ENCODE data around the gene E2F7.

E2F7 gene

DNA sequence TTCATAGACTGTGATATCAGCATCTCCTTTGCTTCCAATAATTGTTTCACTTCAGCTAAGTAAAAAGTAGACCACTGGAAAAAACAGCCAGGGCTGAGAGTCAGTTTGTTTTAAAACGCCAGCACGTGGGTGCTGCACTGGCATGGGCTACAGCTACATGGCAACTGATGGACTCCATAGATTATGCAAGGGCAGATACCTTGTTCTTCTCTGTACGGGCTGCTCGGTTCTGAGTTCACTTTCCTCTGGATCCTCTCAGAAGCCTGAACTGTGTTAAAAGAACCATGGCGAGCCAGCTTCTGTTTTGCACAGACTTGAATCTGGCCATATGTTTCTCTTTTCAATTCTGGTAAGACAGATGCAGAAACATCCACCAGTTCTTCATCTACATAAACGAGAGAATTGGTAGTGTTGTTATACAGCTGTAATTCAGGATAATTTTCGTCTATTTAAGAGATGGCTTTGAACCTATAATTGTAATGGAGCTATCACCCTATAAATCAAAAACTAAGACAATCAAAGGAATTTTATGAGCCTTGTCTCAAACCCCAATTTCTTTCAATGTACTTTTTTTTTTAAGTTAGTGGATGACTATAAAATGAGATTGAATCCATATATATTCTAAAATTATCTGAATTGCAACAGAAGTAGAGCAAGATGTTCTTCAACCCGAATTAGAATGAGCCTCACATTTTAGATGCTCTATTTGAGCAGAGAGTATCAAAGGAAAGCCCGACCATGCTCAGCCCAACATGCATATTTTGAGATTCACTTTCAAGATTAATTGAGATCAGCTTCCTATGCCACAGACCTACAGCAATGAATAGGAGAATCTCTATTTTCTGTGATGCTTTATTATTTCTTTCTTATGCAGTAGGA, 31.5 kb downstream of the E2F7 start:
- Mint-ChIP-seq H3K4me3 (no peak overlapping the region), H3K27ac (ENCODE audit: low read depth) (no peak overlapping the region), H3K4me1 (peaks cover 11% of the 10 kb centered on the region), H3K36me3 (ENCODE audit: insufficient read depth) (no peaks in the 10 kb centered on the region), H3K27me3 (no peaks in the 10 kb centered on the region), H3K9me3 (peaks cover 7% of the 10 kb centered on the region)
- ATAC-seq (replicated peaks; ENCODE audit: extremely low read depth, poor library complexity, severe bottlenecking) = no peak
- DNase-seq (ENCODE audit: low spot score in 2 of 2) = no peak

GRCh38 chr12:77032406-77032805, 33.0 kb downstream of the E2F7 start:
- no peak overlapping the region for H3K4me3 Mint-ChIP-seq
- peak overlapping the region; percentile 79 for H3K27ac Mint-ChIP-seq (ENCODE audit: low read depth)
- peak; percentile 36 for ATAC-seq (replicated peaks; ENCODE audit: extremely low read depth, poor library complexity, severe bottlenecking)
- H3K27me3 Mint-ChIP-seq = no peaks in the 10 kb centered on the region
- H3K4me1 Mint-ChIP-seq = peaks cover 11% of the 10 kb centered on the region
- peaks cover 2% of the 10 kb centered on the region for H3K9me3 Mint-ChIP-seq
- no peak for DNase-seq (ENCODE audit: low spot score in 2 of 2)
- H3K36me3 Mint-ChIP-seq (ENCODE audit: insufficient read depth) = no peaks in the 10 kb centered on the region

DNA sequence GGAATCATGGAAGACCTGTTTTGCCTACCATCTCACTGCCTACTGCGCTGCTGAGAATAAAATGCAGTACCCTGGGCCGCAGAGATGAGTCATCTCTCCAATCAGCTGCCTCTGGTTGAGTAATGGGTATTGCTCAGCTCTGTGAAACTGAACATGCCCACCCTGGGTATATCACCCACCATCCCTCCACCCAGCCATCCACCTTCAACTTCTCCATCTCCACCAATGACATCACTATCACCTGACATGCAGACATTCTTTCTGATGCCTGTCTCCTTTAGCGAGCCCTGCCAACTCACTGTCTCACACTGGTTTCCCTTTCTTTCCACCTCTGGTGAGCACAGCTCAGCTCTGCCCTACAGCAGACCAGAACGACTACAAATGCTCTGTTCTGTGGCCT, 33.6 kb downstream of the E2F7 start:
- no peak for DNase-seq (ENCODE audit: low spot score in 2 of 2)
- Mint-ChIP-seq H3K36me3 (ENCODE audit: insufficient read depth) (no peaks in the 10 kb centered on the region), H3K4me1 (peaks cover 11% of the 10 kb centered on the region), H3K27me3 (no peaks in the 10 kb centered on the region), H3K27ac (ENCODE audit: low read depth) (peak overlapping the region; percentile 79), H3K4me3 (no peak overlapping the region), H3K9me3 (no peaks in the 10 kb centered on the region)
- ATAC-seq (replicated peaks; ENCODE audit: extremely low read depth, poor library complexity, severe bottlenecking) = peak; percentile 56

DNA sequence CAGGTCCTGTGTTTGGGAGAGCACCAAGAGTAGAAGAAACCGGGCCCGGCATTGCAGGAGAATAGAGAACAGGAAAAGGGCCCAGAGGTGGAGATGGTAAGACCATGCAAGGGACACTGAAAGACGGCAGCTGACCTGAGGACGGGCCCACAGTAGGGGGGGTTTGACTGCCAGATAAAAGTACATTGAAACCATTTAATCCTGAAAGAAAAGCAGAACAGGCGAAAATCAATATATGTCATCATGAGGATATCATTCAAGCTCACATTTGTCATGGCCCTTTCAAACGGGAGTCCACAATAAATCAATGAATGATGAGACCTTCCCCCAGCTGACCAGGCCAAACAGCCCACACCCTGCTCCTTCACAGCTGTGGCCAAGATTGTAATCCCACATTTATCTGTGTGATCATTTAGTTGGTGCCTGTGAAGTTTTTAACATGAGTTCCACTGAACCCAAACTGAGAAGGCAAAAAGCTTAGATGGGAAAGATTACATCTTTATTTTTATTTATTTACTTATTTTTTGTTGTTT, 39.5 kb downstream of the E2F7 start:
- Mint-ChIP-seq H3K4me3 (no peak overlapping the region), H3K27ac (ENCODE audit: low read depth) (no peak overlapping the region), H3K4me1 (no peaks in the 10 kb centered on the region), H3K9me3 (no peaks in the 10 kb centered on the region), H3K27me3 (no peaks in the 10 kb centered on the region), H3K36me3 (ENCODE audit: insufficient read depth) (no peaks in the 10 kb centered on the region)
- DNase-seq (ENCODE audit: low spot score in 2 of 2) (no peak), ATAC-seq (replicated peaks; ENCODE audit: extremely low read depth, poor library complexity, severe bottlenecking) (no peak)

- Mint-ChIP-seq H3K4me1 (no peaks in the 10 kb centered on the region), H3K27me3 (no peaks in the 10 kb centered on the region), H3K36me3 (ENCODE audit: insufficient read depth) (no peaks in the 10 kb centered on the region), H3K27ac (ENCODE audit: low read depth) (no peak overlapping the region), H3K4me3 (no peak overlapping the region), H3K9me3 (no peaks in the 10 kb centered on the region)
- ATAC-seq (replicated peaks; ENCODE audit: extremely low read depth, poor library complexity, severe bottlenecking) (no peak), DNase-seq (ENCODE audit: low spot score in 2 of 2) (no peak)
These were observed 41.9 kb downstream of the E2F7 start for GRCh38 chr12:77023501-77023900.

- no peaks in the 10 kb centered on the region for H3K4me1 Mint-ChIP-seq
- no peaks in the 10 kb centered on the region for H3K27me3 Mint-ChIP-seq
- H3K4me3 Mint-ChIP-seq = no peak overlapping the region
- H3K9me3 Mint-ChIP-seq = no peaks in the 10 kb centered on the region
- H3K36me3 Mint-ChIP-seq (ENCODE audit: insufficient read depth) = no peaks in the 10 kb centered on the region
- DNase-seq (ENCODE audit: low spot score in 2 of 2) = no peak
- no peak for ATAC-seq (replicated peaks; ENCODE audit: extremely low read depth, poor library complexity, severe bottlenecking)
- H3K27ac Mint-ChIP-seq (ENCODE audit: low read depth) = no peak overlapping the region
These were observed 45.4 kb downstream of the E2F7 start for GRCh38 chr12:77019920-77020319.

GRCh38 chr12:77016606-77017005, 48.8 kb downstream of the E2F7 start:
- no peaks in the 10 kb centered on the region for H3K9me3 Mint-ChIP-seq
- H3K36me3 Mint-ChIP-seq (ENCODE audit: insufficient read depth) = no peaks in the 10 kb centered on the region
- no peak for DNase-seq (ENCODE audit: low spot score in 2 of 2)
- H3K27me3 Mint-ChIP-seq = no peaks in the 10 kb centered on the region
- no peak for ATAC-seq (replicated peaks; ENCODE audit: extremely low read depth, poor library complexity, severe bottlenecking)
- H3K4me3 Mint-ChIP-seq = no peak overlapping the region
- H3K27ac Mint-ChIP-seq (ENCODE audit: low read depth) = no peak overlapping the region
- H3K4me1 Mint-ChIP-seq = no peaks in the 10 kb centered on the region

DNA sequence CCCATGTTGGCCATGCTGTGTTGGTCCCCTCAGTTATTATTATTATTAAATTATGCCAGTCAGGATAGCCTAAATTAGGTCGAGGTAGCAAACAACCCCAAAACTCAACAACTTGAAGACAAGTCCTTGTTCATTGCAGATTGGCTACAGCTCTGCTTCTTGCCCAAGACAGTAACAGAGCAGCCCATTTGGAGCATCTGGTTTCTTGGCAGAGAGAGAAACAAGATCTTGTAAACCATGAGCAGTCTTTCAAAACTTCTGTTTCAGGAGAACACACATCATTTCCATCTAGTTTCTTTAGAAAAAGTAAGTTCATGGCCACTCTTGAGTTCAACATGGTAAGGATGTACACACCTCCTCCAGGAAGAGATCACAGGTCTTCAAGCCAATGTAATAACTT, 52.3 kb downstream of the E2F7 start:
- DNase-seq (ENCODE audit: low spot score in 2 of 2) = no peak
- H3K4me3 Mint-ChIP-seq = no peak overlapping the region
- peaks cover 2% of the 10 kb centered on the region for H3K36me3 Mint-ChIP-seq (ENCODE audit: insufficient read depth)
- no peaks in the 10 kb centered on the region for H3K9me3 Mint-ChIP-seq
- H3K27me3 Mint-ChIP-seq = peaks cover 24% of the 10 kb centered on the region
- H3K27ac Mint-ChIP-seq (ENCODE audit: low read depth) = no peak overlapping the region
- no peak for ATAC-seq (replicated peaks; ENCODE audit: extremely low read depth, poor library complexity, severe bottlenecking)
- H3K4me1 Mint-ChIP-seq = peaks cover 6% of the 10 kb centered on the region

- H3K9me3 Mint-ChIP-seq = no peaks in the 10 kb centered on the region
- H3K4me1 Mint-ChIP-seq = peaks cover 6% of the 10 kb centered on the region
- ATAC-seq (replicated peaks; ENCODE audit: extremely low read depth, poor library complexity, severe bottlenecking) (peak; percentile 73), DNase-seq (ENCODE audit: low spot score in 2 of 2) (peak; percentile 19 to 37)
- no peak overlapping the region for H3K27ac Mint-ChIP-seq (ENCODE audit: low read depth)
- H3K36me3 Mint-ChIP-seq (ENCODE audit: insufficient read depth) = peaks cover 2% of the 10 kb centered on the region
- no peak overlapping the region for H3K4me3 Mint-ChIP-seq
- H3K27me3 Mint-ChIP-seq = peaks cover 37% of the 10 kb centered on the region
These were observed 54.4 kb downstream of the E2F7 start for GRCh38 chr12:77010691-77011548.

- H3K4me1 Mint-ChIP-seq = peaks cover 6% of the 10 kb centered on the region
- H3K36me3 Mint-ChIP-seq (ENCODE audit: insufficient read depth) = peaks cover 2% of the 10 kb centered on the region
- no peak for ATAC-seq (replicated peaks; ENCODE audit: extremely low read depth, poor library complexity, severe bottlenecking)
- H3K9me3 Mint-ChIP-seq = no peaks in the 10 kb centered on the region
- H3K27ac Mint-ChIP-seq (ENCODE audit: low read depth) = no peak overlapping the region
- DNase-seq (ENCODE audit: low spot score in 2 of 2) = no peak
- no peak overlapping the region for H3K4me3 Mint-ChIP-seq
- H3K27me3 Mint-ChIP-seq = peaks cover 57% of the 10 kb centered on the region
These were observed 57.9 kb downstream of the E2F7 start for GRCh38 chr12:77007476-77007875.

DNA sequence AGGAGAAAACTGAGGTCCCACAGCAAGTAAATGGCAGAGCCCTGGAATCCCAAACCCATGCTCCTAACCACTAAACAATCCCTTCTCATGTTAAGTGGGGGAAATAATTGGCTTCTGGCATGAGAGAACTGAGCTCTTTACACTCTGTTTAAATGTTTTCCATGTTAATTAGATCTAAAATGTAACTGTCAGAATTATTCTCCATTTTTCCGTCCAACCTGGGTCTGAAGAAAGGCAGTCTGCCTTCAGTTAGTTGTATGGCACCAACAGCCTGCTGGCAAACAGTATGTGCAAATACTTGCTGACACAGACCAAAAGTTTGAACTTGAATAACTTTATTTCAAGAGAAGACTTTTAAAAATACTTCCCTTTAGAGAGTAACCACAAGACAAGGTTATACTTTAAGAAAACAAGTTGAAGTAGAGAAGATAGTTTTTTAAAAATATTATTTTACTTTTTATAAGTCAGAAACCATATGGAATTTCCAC, 59.7 kb downstream of the E2F7 start:
- Mint-ChIP-seq H3K36me3 (ENCODE audit: insufficient read depth) (peaks cover 2% of the 10 kb centered on the region), H3K27me3 (peaks cover 54% of the 10 kb centered on the region)
- no peak for DNase-seq (ENCODE audit: low spot score in 2 of 2)

GRCh38 chr12:77003914-77004313, 61.5 kb downstream of the E2F7 start:
- H3K4me1 Mint-ChIP-seq = no peaks in the 10 kb centered on the region
- DNase-seq (ENCODE audit: low spot score in 2 of 2) (no peak), ATAC-seq (replicated peaks; ENCODE audit: extremely low read depth, poor library complexity, severe bottlenecking) (no peak)
- H3K36me3 Mint-ChIP-seq (ENCODE audit: insufficient read depth) = peaks cover 2% of the 10 kb centered on the region
- H3K27ac Mint-ChIP-seq (ENCODE audit: low read depth) = no peak overlapping the region
- H3K9me3 Mint-ChIP-seq = no peaks in the 10 kb centered on the region
- no peak overlapping the region for H3K4me3 Mint-ChIP-seq
- peaks cover 50% of the 10 kb centered on the region for H3K27me3 Mint-ChIP-seq

More for the DNA sequence above, 59.7 kb downstream of the E2F7 start:
- Mint-ChIP-seq H3K27ac (ENCODE audit: low read depth) (no peak overlapping the region), H3K4me1 (peaks cover 4% of the 10 kb centered on the region), H3K4me3 (no peak overlapping the region), H3K9me3 (no peaks in the 10 kb centered on the region)
- no peak for ATAC-seq (replicated peaks; ENCODE audit: extremely low read depth, poor library complexity, severe bottlenecking)

Measured in central memory CD8-positive, alpha-beta T cell (primary cell).